ACHN (cell line): ENCODE results near the gene ERMN.
"Not testable (repeated sequence)": the region's sequence is repeated elsewhere in the genome, so short reads cannot be mapped to it uniquely, and the experiment has no call there.

Source experiments
- DNase-seq: peaks from one replicate; pipeline ENCODE4 v3.0.0-alpha.2; 2015
- in situ Hi-C: cut with HindIII; loops from 2 replicates; pipeline ENCODE4 v1.10.0; 2017; ENCODE audit warnings: low sequenced_read_pairs, low pct_ligation_motif_present, low pct_unique_long_range_greater_than_20kb

Gene ERMN

GRCh38 chr2:157304811-157305722 is 20.6 kb downstream of the ERMN start:
- DNase-seq = no peak
- in situ Hi-C loops = no loop called here

- no peak for DNase-seq
- in situ Hi-C loops = no loop called here
These were observed 22.0 kb downstream of the ERMN start for GRCh38 chr2:157303612-157304011.

- in situ Hi-C loops = no loop called here
- DNase-seq = peak; percentile 73
These were observed 23.0 kb downstream of the ERMN start for GRCh38 chr2:157302492-157303099.

- DNase-seq = no peak
- in situ Hi-C loops = no loop called here
These were observed 24.3 kb downstream of the ERMN start for GRCh38 chr2:157301307-157301706.

- in situ Hi-C loops = no loop called here
- DNase-seq = no peak
These were observed 28.7 kb downstream of the ERMN start for GRCh38 chr2:157296958-157297357.

- DNase-seq = no peak
- in situ Hi-C loops = no loop called here
These were observed 29.1 kb downstream of the ERMN start for GRCh38 chr2:157296490-157296889.

- no peak for DNase-seq
- in situ Hi-C loops = no loop called here
These were observed 32.8 kb downstream of the ERMN start for GRCh38 chr2:157292853-157293252.

- in situ Hi-C loops = no loop called here
- no peak for DNase-seq
These were observed 34.6 kb downstream of the ERMN start for GRCh38 chr2:157291018-157291417.

- DNase-seq = no peak
- in situ Hi-C loops = no loop called here
These were observed 35.1 kb downstream of the ERMN start for GRCh38 chr2:157290525-157290924.

GRCh38 chr2:157287160-157287559 is 38.5 kb downstream of the ERMN start:
- in situ Hi-C loops = no loop called here
- no peak for DNase-seq

GRCh38 chr2:157283468-157283867 is 42.2 kb downstream of the ERMN start:
- no peak for DNase-seq
- in situ Hi-C loops = no loop called here

- in situ Hi-C loops = no loop called here
These were observed 44.3 kb downstream of the ERMN start for GRCh38 chr2:157281316-157281715.

GRCh38 chr2:157279311-157279710 is 46.3 kb downstream of the ERMN start:
- in situ Hi-C loops = not testable (repeated sequence)

More at GRCh38 chr2:157281316-157281715, 44.3 kb downstream of the ERMN start:
- no peak for DNase-seq

GRCh38 chr2:157271590-157272203 is 53.9 kb downstream of the ERMN start:
- DNase-seq = no peak
- in situ Hi-C loops = no loop called here

More at GRCh38 chr2:157279311-157279710, 46.3 kb downstream of the ERMN start:
- DNase-seq = not testable (repeated sequence)

- no peak for DNase-seq
- in situ Hi-C loops = no loop called here
These were observed 55.7 kb downstream of the ERMN start for GRCh38 chr2:157269922-157270321.

- in situ Hi-C loops = no loop called here
- DNase-seq = no peak
These were observed 56.6 kb downstream of the ERMN start for GRCh38 chr2:157269060-157269459.
